Measurements from ENCODE around the gene SIRT6.
"Not testable (repeated sequence)": the region's sequence is repeated elsewhere in the genome, so short reads cannot be mapped to it uniquely, and the experiment has no call there.

Gene SIRT6

GRCh38 chr19:4197625-4198466, 15.5 kb upstream of the SIRT6 start:
- TF ChIP-seq, protein P1, sequence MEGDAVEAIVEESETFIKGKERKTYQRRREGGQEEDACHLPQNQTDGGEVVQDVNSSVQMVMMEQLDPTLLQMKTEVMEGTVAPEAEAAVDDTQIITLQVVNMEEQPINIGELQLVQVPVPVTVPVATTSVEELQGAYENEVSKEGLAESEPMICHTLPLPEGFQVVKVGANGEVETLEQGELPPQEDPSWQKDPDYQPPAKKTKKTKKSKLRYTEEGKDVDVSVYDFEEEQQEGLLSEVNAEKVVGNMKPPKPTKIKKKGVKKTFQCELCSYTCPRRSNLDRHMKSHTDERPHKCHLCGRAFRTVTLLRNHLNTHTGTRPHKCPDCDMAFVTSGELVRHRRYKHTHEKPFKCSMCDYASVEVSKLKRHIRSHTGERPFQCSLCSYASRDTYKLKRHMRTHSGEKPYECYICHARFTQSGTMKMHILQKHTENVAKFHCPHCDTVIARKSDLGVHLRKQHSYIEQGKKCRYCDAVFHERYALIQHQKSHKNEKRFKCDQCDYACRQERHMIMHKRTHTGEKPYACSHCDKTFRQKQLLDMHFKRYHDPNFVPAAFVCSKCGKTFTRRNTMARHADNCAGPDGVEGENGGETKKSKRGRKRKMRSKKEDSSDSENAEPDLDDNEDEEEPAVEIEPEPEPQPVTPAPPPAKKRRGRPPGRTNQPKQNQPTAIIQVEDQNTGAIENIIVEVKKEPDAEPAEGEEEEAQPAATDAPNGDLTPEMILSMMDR (IDR thresholded peaks at IDR 0.05) = no peak
- no peak for TF ChIP-seq ZFX (IDR thresholded peaks at IDR 0.05; ENCODE audit: borderline replicate concordance)
- no peak overlapping the region for H3K27ac ChIP-seq

DNA sequence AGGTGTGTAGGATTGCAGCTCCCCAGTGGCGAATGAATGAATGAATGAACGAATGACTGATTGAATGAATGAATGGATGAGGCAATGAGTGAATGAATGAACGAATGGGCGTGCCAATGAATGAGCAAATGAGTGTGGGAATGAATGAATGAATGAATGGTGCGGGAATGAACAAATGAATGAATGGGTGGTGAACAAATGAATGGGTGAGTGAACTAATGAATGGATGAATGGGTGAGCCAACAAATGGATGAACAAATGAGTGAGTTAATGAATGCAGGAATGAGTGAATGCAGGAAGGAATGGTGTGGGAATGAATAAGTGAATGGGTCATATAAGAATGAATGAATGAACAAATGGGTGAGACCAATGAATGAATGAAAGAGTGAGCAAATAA, 14.9 kb upstream of the SIRT6 start:
- no peak overlapping the region for H3K27ac ChIP-seq
- TF ChIP-seq ZFX (IDR thresholded peaks at IDR 0.05; ENCODE audit: borderline replicate concordance) = no peak
- TF ChIP-seq, protein P1 (IDR thresholded peaks at IDR 0.05) = no peak

GRCh38 chr19:4196587-4197148, 14.3 kb upstream of the SIRT6 start:
- TF ChIP-seq, protein P1 (IDR thresholded peaks at IDR 0.05) = no peak
- no peak for TF ChIP-seq ZFX (IDR thresholded peaks at IDR 0.05; ENCODE audit: borderline replicate concordance)
- H3K27ac ChIP-seq = no peak overlapping the region

DNA sequence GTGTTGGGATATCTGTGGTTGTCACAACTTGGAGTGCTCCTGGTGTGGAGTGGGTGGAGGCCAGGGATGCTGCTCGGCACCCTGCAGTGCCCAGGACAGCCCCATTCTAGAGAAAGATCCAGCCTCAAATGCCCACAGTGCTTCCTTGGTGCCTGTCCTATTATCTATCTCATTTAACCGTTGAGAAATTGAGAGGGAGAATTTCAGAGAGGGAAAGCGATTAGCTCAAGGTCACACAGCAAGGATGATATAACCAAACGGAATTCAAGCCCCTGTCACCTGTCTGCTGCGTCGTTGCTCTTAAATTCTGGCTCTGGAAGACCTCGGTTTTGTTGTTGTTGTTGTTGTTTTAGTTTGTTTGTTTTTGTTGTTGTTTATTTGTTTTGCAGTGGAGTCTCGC, 13.6 kb upstream of the SIRT6 start:
- H3K27ac ChIP-seq = no peak overlapping the region
- TF ChIP-seq ZFX (IDR thresholded peaks at IDR 0.05; ENCODE audit: borderline replicate concordance) = no peak
- TF ChIP-seq, protein P1 (IDR thresholded peaks at IDR 0.05) = no peak

- no peak overlapping the region for H3K27ac ChIP-seq
- TF ChIP-seq, protein P1 (IDR thresholded peaks at IDR 0.05) = no peak
- no peak for TF ChIP-seq ZFX (IDR thresholded peaks at IDR 0.05; ENCODE audit: borderline replicate concordance)
Measured at GRCh38 chr19:4194353-4194752, 12.0 kb upstream of the SIRT6 start.

DNA sequence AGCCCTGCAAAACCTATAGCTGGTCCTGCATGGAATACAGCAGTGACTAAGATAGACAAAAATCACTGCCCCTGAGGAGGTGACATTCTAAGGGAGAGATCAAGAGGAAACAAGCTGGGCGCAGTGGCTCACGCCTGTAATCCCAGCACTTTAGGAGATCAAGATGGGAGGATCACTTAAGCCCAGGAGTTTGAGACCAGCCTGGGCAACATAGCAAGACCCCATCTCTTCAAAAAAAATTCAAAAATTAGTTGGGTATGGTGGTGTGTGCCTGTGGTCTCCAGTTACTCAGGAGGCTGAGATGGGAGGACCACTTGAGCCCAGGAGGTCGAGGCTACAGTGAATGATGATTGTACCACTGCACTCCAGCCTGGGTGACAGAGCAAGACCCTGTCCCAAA, 10.2 kb upstream of the SIRT6 start:
- H3K27ac ChIP-seq = not testable (repeated sequence)

DNA sequence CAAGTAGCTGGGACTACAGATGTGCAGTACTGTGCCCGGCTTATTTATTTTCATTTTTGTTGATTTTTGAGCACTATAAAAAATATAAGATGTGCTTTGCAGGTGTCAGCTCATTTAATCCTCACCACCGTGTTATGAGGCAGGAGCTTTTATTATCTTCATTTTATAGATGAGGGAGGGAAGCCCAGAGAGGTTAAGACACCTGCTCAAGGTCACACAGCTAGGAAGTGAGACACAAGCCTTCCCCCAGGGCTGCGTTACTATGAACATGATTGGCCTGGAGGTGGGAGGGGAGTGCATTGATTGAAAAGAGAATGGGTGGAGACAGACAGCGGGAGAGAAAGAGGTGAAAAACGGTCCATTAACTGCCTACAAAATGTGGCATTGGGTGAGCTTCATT, 7.3 kb upstream of the SIRT6 start:
- no peak overlapping the region for H3K27ac ChIP-seq
- TF ChIP-seq, protein P1 (IDR thresholded peaks at IDR 0.05) = no peak
- no peak for TF ChIP-seq ZFX (IDR thresholded peaks at IDR 0.05; ENCODE audit: borderline replicate concordance)

All from 22Rv1 (cell line).